Cerebellar nuclear complex (tissue), 1 donor: Measurements from ENCODE around the gene TTC12.

ENCODE experiments used
- DNase-seq, 2 experiments: peaks; one replicate each; lab custom pipeline; 2025; lab: John Stamatoyannopoulos, UW

Gene TTC12

GRCh38 chr11:113373981-113374560 lies 59.7 kb downstream of the TTC12 start:
- no peak for DNase-seq

DNA sequence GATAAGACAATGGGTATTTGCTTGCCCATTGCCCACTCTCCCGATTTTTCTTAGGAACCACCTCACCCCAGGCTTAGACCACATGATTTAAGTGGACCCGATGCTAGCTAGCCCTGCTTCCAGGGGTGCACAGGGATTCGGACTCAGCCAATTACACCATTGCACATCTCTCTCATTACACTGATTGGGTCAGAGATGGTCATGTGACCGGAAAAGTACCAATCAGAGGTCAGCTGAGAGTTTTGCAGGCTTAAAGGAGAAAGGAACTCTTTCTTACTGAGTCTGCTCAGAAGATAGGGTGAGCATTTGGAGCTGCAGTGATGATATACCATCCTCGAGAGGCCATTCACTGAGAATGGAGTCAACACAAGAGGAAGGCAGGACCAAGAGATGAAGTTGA lies 61.0 kb downstream of the TTC12 start:
- no peak for DNase-seq

DNA sequence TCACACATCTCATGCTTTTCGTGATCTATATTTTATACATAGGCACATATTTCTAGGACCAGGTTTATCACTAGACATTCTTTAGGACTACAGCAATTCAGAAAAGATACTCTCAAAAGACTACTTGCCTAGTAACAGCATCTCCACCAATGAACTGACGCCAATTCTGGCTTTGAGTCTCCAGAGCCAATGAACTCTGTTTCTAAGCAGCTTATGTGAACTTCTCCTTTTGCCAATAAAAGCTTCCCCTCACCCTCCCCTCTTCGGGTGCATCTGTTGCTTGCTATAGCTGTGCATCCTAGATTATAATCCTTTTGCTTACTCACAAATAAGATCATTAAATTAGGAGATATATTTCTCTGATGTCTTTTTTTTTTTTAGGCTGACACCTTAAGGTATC lies 61.8 kb downstream of the TTC12 start:
- no peak for DNase-seq

DNA sequence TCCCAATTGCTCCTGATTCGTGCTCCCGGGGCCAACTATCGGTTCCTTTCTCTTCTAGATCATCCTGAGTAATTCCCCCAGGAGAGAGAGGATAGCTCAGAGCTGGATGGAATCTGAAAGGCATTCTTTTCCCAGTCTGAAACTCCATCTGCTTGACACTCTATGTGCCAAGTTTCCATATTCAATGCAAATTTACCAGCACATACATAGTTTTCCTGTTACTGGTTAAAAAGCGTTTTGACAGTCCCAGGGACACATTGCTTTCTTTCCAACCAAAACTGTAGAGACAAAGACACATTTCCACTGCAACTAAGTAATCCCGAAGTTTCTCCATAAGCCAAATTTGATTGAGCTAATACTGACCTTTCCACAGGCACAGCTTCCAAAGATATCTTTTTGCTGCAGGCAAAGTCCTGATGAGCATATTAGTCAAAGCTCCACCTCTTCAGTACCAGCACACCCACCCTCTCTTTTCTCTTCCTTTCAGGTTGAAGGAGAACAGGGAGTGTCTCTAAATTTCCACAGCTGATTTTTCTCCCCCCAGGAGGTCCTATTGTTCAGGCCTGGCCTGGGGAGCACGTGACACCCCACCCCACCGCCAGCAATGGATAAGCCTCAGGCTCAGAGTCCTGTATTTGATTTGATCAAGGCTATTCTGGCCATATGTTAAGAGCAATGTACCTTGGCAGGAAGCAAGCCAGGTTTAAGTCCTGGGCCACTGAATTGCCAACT lies 63.5 kb downstream of the TTC12 start:
- no peak for DNase-seq

DNA sequence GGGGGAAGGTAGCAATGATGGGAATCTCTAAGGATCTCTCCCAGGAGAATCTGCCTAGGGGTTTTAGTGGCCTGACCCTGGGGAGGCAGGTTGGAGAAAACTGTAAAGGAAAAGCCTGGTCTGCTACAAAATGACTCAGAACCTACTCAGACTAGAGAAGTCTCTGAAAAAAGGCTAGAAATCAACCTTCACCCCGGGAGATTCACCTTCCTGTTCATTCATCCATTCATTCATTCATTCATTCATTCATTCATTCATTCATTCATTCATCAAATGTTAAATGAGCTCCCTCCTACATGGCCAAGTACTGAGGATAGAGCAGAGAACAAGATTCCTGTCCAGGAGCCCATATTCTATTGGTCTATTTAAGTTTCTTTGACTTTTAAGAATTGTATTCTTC lies 64.3 kb downstream of the TTC12 start:
- no peak for DNase-seq

GRCh38 chr11:113382121-113382520 lies 67.7 kb downstream of the TTC12 start:
- no peak for DNase-seq

DNA sequence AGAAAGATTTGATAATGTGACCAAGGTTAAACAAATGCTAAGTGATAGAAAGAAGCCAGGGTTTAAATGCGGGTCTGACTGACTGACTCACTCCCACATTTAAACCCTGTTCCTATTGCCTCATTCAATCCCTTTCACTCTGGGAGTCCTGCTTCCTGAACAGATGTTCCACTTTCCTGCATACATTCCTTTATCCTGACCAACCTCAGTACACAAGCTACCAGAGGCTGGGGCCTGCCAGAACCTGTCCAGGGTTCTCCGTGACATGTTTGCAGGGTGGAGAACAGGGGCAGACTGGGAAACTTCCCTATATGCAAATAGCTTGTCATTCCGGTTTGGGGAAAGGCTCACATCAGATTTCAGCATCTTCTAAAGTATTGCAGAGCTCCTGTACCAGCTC lies 70.2 kb downstream of the TTC12 start:
- DNase-seq: no peak

- DNase-seq: no peak
These were observed 71.4 kb downstream of the TTC12 start for GRCh38 chr11:113385749-113386148.

DNA sequence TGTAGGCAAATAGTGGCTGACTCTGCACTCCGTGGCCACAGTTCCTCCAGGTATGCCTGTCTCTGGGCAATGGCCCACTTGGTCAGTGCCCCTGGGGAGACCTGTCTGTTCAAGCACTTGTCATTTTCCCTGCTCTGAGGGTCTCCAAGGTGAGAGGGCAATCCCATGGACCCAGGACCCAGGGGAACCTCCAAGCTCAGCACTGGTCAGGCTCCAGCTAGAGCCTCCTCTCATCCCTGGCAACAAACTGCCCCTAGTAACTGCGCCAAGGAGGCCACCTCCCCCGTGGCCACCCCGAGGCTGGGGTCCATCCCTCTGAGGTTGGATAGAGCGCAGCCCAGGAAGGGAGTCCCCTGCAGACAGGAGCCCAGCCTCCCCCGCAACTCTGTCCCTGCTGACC lies 72.5 kb downstream of the TTC12 start:
- no peak for DNase-seq

GRCh38 chr11:113387605-113388211 lies 73.3 kb downstream of the TTC12 start, which contains the start of gene ANKK1:
Gene ANKK1 (plus strand): TSS chr11:113387779. CDS start chr11:113387885, 106 bp downstream.
- DNase-seq: no peak

GRCh38 chr11:113389272-113389671 lies 74.9 kb downstream of the TTC12 start:
- DNase-seq: no peak

DNA sequence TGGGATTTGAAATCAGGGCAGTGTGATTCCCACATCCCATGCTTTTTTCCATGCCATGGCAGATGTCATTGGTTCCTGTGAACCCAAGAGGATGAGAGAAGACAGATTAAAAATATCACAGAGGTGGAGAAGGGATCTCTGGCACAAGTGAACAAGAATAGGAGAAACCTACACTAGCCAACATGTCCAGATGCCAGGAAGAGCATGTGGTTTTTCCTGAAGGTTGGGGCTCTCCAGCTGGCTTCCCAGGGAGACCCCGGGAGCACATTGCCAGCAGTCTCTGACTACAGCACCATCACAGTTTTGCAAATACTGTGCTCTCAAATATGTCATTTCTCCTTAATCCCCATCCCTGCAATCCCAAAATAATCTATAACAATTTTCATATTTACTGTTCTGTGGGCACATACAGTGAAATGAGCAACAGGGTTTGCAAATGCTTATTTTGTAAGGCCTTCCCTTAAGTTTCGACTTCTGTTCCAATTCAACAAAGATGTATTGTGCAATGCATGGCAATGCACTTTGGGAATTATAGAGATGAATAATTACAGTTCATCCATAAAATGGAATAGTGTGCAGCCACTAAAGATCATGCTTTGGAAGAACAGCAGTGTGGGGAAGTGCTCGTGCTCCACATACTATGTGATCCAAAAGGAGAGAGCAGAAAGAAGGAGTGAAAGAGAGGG lies 78.0 kb downstream of the TTC12 start:
- DNase-seq: no peak

- DNase-seq: no peak
These were observed 79.2 kb downstream of the TTC12 start for GRCh38 chr11:113393501-113393985.

- no peak for DNase-seq
These were observed 80.5 kb downstream of the TTC12 start for GRCh38 chr11:113394919-113395318.

- no peak for DNase-seq
These were observed 81.5 kb downstream of the TTC12 start for GRCh38 chr11:113395782-113396336.

GRCh38 chr11:113396690-113397089 lies 82.3 kb downstream of the TTC12 start:
- DNase-seq: no peak

GRCh38 chr11:113397212-113397611 lies 82.8 kb downstream of the TTC12 start:
- DNase-seq: no peak

- DNase-seq: no peak
These were observed 83.4 kb downstream of the TTC12 start for GRCh38 chr11:113397821-113398220.

- DNase-seq: no peak
These were observed 84.5 kb downstream of the TTC12 start for GRCh38 chr11:113398669-113399430.

DNA sequence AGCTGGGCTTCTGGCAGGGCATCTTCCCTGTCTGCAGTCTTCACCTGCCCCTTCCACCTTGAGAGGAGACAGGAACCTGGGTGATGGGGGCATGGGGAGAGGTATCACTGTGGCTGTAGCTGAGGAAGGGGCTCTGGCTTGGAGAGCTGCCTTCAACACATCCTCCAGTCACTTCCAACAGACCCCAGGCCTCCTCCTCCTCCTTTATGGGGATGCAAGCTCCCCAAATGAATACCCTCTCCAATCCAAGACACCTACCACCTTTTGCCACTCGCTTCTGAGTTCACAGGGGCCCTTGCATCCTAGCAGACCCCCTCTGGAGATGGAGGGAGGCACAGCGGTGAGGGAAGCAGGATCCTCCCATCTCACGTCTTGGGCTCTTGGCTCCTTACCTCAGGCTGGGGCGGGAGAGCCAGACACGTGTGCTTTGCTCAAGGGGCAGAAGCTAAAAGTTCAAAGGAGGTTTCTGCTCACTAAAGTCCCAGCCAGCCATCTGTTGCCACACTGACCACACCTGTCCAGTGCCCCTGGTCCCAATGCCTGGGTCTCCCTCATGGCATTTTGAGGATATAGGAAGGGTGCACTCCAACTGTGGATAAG lies 86.3 kb downstream of the TTC12 start:
- DNase-seq: no peak

DNA sequence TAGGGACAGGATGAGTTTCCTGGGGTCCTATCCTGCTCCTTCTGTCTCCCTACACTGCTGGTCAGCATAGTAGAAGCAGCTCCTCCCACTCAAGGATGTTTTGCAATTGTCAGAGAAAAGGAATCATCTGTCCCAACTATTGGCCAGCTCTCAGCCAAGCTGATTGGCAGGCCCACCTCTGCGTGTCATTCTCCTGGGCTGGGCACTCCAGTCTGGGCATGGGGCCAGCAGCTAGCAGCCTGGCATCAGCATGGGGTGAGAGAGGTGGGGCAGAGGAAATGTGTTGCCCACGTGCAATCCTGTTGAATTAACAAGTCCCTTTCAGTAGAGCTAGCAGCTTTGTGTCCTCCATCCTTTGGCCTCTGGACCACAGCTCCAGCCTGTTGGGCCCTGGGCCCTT lies 87.3 kb downstream of the TTC12 start:
- peak; percentile 42 to 64 for DNase-seq
